Esophagus mucosa (tissue), 1 donor: ENCODE results near the gene DDX47. TPM values are rescaled to one million over a fixed set of nuclear protein-coding genes. Genes with fewer than 3 reads are reported as not detected.
A peak's percentile ranks its signal among the peaks of the same experiment; 100 is the strongest.
"Not testable (repeated sequence)": the region's sequence is repeated elsewhere in the genome, so short reads cannot be mapped to it uniquely, and the experiment has no call there.

Source experiments
- ATAC-seq: fragments of 200-7000 bp; cut with Tn5 transposase; one replicate; pipeline ENCODE4 v1.9.1; 2020
- total RNA-seq: library from RNA; stranded (reverse); gene quantifications from one replicate; pipeline ENCODE4 v1.2.4, GENCODE V29; 2023
- donor health status: DM: yes; HTN: yes; CAD: no.

The DDX47 gene
- total RNA-seq, 1 donor from 2014 or later, result 36.5 TPM

GRCh38 chr12:12875301-12875700 lies 62.2 kb downstream of the DDX47 start:
- ATAC-seq, result not testable (repeated sequence)

- no peak for ATAC-seq
Measured at GRCh38 chr12:12877153-12877768, 64.1 kb downstream of the DDX47 start.

- ATAC-seq, result peak; percentile 44
Measured at GRCh38 chr12:12877781-12878455, 64.8 kb downstream of the DDX47 start.

Other genes with a start within 250 kb of the DDX47 start
- 9.2 TPM for gene CREBL2, start 201.5 kb upstream of the DDX47 start, total RNA-seq
- gene GPR19, start 117.2 kb upstream of the DDX47 start, total RNA-seq, result 0.36 TPM
- gene CDKN1B, start 96.0 kb upstream of the DDX47 start, total RNA-seq, result 20.4 TPM
- 3.1 TPM for gene APOLD1, start 27.7 kb upstream of the DDX47 start, total RNA-seq
- gene GPRC5A, start 78.2 kb downstream of the DDX47 start, total RNA-seq, result 11.8 TPM
- not detected for gene GPRC5D, start 138.8 kb downstream of the DDX47 start, total RNA-seq
- gene HEBP1, start 186.9 kb downstream of the DDX47 start, total RNA-seq, result 24.5 TPM
- gene FAM234B, start 231.0 kb downstream of the DDX47 start, total RNA-seq, result 2.4 TPM